DOHH2 (cell line): ENCODE data around the gene MAPK13.

ENCODE experiments used
- H3F3A ChIP-seq: fragments of 200-600 bp; sonication (generic), shearing (Covaris generic); 2 replicates; pipeline ENCODE4 v1.6.0; 2016; ENCODE audit warnings: antibody characterized with exemption, mild to moderate bottlenecking; ENCODE audit not compliant: control insufficient read depth, insufficient read depth
- H3K27ac ChIP-seq: fragments of 200-600 bp; sonication (generic); 2 replicates; pipeline ENCODE4 v1.5.1; 2014; ENCODE audit warnings: low read depth, mild to moderate bottlenecking, low read length, moderate library complexity
- H3K27me3 ChIP-seq: fragments of 200-600 bp; sonication (generic); 2 replicates; pipeline ENCODE4 v1.6.1; 2014; ENCODE audit warnings: mild to moderate bottlenecking, low read length, mixed read lengths; ENCODE audit not compliant: control insufficient read depth
- H3K36me3 ChIP-seq: fragments of 200-600 bp; sonication (generic); 2 replicates; pipeline ENCODE4 v1.6.1; 2014; ENCODE audit warnings: mild to moderate bottlenecking, low read length, moderate library complexity, mixed read lengths; ENCODE audit not compliant: control insufficient read depth
- H3K4me1 ChIP-seq: fragments of 200-600 bp; sonication (generic); 2 replicates; pipeline ENCODE4 v1.6.1; 2014; ENCODE audit warnings: mild to moderate bottlenecking, low read length, mixed read lengths; ENCODE audit not compliant: control insufficient read depth
- H3K4me2 ChIP-seq: fragments of 200-600 bp; sonication (generic); 2 replicates; pipeline ENCODE4 v1.6.0; 2014; ENCODE audit warnings: mild to moderate bottlenecking, low read length, moderate library complexity
- H3K4me3 ChIP-seq: fragments of 200-600 bp; sonication (generic); 2 replicates; pipeline ENCODE4 v1.5.1; 2014; ENCODE audit warnings: mild to moderate bottlenecking, low read length, mixed read lengths
- H3K79me2 ChIP-seq: fragments of 200-600 bp; sonication (generic); 2 replicates; pipeline ENCODE4 v1.6.1; 2014; ENCODE audit warnings: mild to moderate bottlenecking, low read length, mixed read lengths; ENCODE audit not compliant: control insufficient read depth
- H3K9me2 ChIP-seq: fragments of 200-600 bp; sonication (generic); replicated peaks from 2 replicates; pipeline ENCODE4 v1.6.1; 2014; ENCODE audit warnings: mild to moderate bottlenecking, low read length, mixed read lengths; ENCODE audit not compliant: control insufficient read depth
- H3K9me3 ChIP-seq: fragments of 200-600 bp; sonication (generic); 2 replicates; pipeline ENCODE4 v1.6.1; 2014; ENCODE audit warnings: antibody characterized with exemption, low read length, mixed read lengths; ENCODE audit not compliant: control insufficient read depth, insufficient read depth
- H4K20me1 ChIP-seq: fragments of 200-600 bp; sonication (generic); 2 replicates; pipeline ENCODE4 v1.6.0; 2014; ENCODE audit warnings: low read depth, mild to moderate bottlenecking, antibody characterized with exemption, low read length, moderate library complexity; ENCODE audit not compliant: control insufficient read depth, insufficient read depth
- EZH2phosphoT487 ChIP-seq: fragments of 200-600 bp; sonication (generic); IDR thresholded peaks from 2 replicates; pipeline ENCODE4 v1.6.1; 2017; ENCODE audit warnings: borderline replicate concordance, mild to moderate bottlenecking, antibody characterized with exemption, low read length, moderate library complexity, mixed read lengths
- TF ChIP-seq, protein P1 (sequence below): fragments of 200-600 bp; sonication (generic); IDR thresholded peaks from one replicate; pipeline ENCODE4 v1.5.1; 2014; ENCODE audit warnings: antibody characterized with exemption, mild to moderate bottlenecking, low read depth, low read length; ENCODE audit not compliant: poor library complexity, severe bottlenecking

Gene MAPK13

DNA sequence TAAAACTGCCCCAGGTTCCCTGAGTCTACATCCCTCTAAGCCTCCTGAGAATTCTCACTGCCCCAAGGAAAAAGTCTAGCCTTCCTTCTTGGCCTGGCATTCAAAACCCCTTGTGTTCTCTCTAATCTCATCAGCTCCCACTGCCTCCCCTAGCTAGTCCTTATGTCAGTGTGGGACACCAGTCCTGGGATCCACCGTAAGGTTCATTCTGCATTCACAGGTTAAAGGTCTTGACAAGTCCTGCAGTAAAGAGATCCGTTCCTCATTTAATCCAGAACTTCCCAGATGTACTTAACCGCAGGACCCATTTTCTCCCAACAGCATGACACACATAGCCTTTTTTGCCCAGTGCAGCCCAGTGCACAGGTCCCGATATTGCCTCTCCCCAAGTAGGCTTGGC, 11.6 kb downstream of the MAPK13 start:
- Histone ChIP-seq H4K20me1 (no peaks in the 10 kb centered on the region), H3K27me3 (no peaks in the 10 kb centered on the region), H3K4me2 (no peak overlapping the region), H3K27ac (no peak overlapping the region), H3K9me3 (no peaks in the 10 kb centered on the region), H3K79me2 (no peaks in the 10 kb centered on the region), H3K4me3 (no peak overlapping the region), H3K4me1 (peaks cover 13% of the 10 kb centered on the region), H3F3A (no peaks in the 10 kb centered on the region), H3K9me2 (no peaks in the 10 kb centered on the region), H3K36me3 (peaks cover 21% of the 10 kb centered on the region)
- TF ChIP-seq EZH2phosphoT487: no peak
- TF ChIP-seq, protein P1, sequence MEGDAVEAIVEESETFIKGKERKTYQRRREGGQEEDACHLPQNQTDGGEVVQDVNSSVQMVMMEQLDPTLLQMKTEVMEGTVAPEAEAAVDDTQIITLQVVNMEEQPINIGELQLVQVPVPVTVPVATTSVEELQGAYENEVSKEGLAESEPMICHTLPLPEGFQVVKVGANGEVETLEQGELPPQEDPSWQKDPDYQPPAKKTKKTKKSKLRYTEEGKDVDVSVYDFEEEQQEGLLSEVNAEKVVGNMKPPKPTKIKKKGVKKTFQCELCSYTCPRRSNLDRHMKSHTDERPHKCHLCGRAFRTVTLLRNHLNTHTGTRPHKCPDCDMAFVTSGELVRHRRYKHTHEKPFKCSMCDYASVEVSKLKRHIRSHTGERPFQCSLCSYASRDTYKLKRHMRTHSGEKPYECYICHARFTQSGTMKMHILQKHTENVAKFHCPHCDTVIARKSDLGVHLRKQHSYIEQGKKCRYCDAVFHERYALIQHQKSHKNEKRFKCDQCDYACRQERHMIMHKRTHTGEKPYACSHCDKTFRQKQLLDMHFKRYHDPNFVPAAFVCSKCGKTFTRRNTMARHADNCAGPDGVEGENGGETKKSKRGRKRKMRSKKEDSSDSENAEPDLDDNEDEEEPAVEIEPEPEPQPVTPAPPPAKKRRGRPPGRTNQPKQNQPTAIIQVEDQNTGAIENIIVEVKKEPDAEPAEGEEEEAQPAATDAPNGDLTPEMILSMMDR: no peak

DNA sequence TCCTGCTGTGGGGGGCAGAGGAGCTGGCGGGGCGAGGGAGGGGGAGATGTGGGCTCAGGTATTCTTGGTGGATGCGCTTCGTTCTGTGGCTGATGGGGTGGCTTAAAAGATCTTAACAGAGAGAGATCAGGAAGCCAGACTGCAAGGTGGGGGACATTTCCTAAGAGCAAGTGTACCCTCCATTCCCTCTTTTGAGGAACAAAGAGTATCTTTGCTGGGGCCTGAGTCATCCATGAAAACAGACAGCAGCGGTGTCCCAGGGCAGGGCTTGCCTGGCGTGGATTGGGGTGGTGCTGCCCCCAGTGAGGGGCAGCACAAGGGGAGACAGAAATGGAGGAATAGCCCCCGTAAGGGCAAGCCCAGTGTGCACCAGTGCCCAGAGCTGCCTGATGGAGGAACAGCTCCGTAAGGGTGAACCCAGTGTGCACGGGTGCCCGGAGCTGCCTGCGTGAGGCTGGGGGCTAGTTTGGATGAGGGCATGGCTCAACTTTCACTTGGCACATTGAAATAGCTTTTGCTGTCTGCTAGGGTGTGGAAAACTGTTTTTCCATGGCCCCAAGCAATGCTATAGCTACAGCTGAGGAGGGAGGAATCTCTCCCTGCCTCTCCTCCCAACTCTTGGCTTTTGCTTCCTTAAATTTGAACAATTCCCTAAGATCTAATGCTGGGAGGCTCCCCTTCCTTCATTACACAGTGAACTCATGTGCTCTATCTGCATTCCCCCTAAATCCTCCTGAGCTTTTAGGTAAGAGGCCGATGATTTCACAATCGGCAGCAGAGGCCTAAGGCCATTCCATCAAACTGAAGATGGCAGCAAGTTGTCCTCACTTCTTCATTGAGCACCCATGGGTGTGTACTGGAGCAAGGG, 12.9 kb downstream of the MAPK13 start:
- H3K27ac ChIP-seq: no peak overlapping the region
- no peaks in the 10 kb centered on the region for H3K9me2 ChIP-seq
- peaks cover 11% of the 10 kb centered on the region for H3K4me1 ChIP-seq
- H3K9me3 ChIP-seq: peaks cover 4% of the 10 kb centered on the region; the same call in 1 of the 2 replicates
- no peak overlapping the region for H3K4me2 ChIP-seq
- TF ChIP-seq, protein P1: no peak
- no peak for TF ChIP-seq EZH2phosphoT487
- no peaks in the 10 kb centered on the region for H3K27me3 ChIP-seq
- no peaks in the 10 kb centered on the region for H4K20me1 ChIP-seq
- H3F3A ChIP-seq: no peaks in the 10 kb centered on the region
- no peak overlapping the region for H3K4me3 ChIP-seq
- peaks cover 20% of the 10 kb centered on the region for H3K36me3 ChIP-seq
- H3K79me2 ChIP-seq: no peaks in the 10 kb centered on the region

DNA sequence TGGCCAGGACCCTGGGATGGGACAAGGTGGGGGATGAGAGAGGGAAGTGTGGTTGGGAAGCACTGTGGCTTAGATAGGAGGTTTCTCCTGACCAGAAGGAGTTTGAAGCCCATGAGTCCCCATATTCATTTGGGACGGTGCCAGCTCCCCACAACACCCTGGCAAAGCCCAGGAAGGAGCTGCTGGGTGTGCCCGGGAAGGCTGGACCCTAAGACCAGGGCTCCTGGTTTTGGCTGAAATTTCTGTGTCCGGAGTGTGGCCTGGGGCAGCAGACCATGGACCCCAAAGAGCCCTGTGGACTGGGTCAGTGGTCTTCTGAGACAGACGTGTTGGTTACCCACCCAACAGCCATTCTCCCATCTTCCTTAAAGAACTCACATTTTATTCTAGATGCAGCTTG, 15.2 kb downstream of the MAPK13 start:
- Histone ChIP-seq H3K79me2 (no peaks in the 10 kb centered on the region), H3K36me3 (no peaks in the 10 kb centered on the region; the same call in 1 of the 2 replicates), H3F3A (no peaks in the 10 kb centered on the region), H3K9me3 (peaks cover 4% of the 10 kb centered on the region; the same call in 1 of the 2 replicates), H3K9me2 (no peaks in the 10 kb centered on the region), H4K20me1 (no peaks in the 10 kb centered on the region), H3K4me3 (no peak overlapping the region), H3K4me1 (peaks cover 6% of the 10 kb centered on the region), H3K4me2 (no peak overlapping the region), H3K27me3 (no peaks in the 10 kb centered on the region), H3K27ac (no peak overlapping the region)
- no peak for TF ChIP-seq EZH2phosphoT487
- TF ChIP-seq, protein P1: no peak
